ENCODE data around the gene SMPD3. TPM values are rescaled to one million over a fixed set of nuclear protein-coding genes. Genes with fewer than 3 reads are reported as not detected.

Gene SMPD3
- total and polyA plus RNA-seq, 2 donors, result 0.18 to 2.0 TPM

DNA sequence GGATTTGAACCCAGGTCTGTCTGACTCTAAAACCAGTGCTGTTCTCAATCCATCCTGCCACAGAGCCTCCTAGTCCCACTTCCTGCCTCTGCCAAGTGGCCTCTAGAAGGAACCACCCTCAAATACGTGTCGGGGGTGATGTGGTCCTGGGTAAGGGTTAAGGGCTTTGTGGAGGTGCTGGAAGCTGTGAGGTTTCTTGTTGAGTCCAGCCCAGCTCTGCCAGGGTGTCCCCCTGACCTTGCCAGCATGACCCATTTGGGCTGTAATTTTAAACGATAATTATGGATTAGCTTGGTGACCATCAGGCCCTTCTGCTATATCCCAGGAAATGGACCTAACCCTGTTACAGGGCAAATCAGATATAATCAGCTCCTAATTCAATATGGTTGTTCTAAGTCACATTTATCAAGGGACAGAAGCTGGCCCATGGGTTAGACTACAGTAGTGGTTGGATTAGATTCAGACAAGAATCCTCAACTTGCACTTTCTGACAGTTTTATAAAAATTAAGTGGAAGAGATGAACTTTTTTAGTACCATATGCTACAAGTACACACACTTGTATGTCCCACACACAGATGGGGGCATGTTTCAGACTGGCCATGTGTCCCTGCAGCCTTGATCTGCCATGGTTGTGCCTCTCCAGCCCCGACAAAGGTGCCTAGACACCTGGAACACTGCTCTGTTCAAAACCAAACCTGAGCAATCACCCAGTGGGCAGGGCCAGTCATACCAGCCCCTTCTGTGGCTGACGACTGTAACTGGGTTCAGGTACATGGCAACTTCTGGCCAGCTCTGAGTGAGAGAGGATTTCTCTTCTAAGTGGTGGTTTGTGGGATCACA lies 48.0 kb downstream of the SMPD3 start:
- no peak overlapping the region for H3K27ac ChIP-seq (ENCODE audit: low read depth)
- WGBS, result 76% methylated on average over 5 of the region's 5 CpGs
- H3K4me1 ChIP-seq (ENCODE audit: insufficient read depth), result no peaks in the 10 kb centered on the region
- DNase-seq (ENCODE audit: extremely low spot score), result no peak
- H3K36me3 ChIP-seq (ENCODE audit: insufficient read depth), result no peaks in the 10 kb centered on the region
- H3K4me3 ChIP-seq (ENCODE audit: low read depth, low read length), result no peak overlapping the region

DNA sequence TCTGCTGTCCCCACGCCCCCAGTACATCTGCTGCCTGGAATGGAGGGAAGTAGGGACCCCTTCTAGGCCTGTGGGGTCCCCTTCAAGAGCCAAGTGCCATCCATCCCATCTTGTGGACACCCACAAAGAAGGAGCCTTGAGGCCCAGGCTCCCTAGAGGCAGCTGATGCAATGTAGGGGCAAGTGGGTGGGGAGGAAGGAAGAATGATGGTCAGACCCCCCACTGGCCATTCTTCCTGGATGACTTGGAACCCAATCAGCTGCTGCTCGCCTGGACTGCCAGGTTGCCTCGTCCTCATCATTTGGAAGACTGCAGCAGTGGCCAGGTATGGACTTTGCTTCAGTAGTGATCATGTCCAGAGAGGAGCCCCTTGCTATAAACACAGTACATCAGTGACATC lies 48.9 kb downstream of the SMPD3 start:
- Histone ChIP-seq H3K27ac (ENCODE audit: low read depth) (no peak overlapping the region), H3K4me1 (ENCODE audit: insufficient read depth) (no peaks in the 10 kb centered on the region), H3K36me3 (ENCODE audit: insufficient read depth) (no peaks in the 10 kb centered on the region), H3K4me3 (ENCODE audit: low read depth, low read length) (no peak overlapping the region)
- DNase-seq (ENCODE audit: extremely low spot score), result no peak
- 84% methylated on average over 3 of the region's 3 CpGs for WGBS

DNA sequence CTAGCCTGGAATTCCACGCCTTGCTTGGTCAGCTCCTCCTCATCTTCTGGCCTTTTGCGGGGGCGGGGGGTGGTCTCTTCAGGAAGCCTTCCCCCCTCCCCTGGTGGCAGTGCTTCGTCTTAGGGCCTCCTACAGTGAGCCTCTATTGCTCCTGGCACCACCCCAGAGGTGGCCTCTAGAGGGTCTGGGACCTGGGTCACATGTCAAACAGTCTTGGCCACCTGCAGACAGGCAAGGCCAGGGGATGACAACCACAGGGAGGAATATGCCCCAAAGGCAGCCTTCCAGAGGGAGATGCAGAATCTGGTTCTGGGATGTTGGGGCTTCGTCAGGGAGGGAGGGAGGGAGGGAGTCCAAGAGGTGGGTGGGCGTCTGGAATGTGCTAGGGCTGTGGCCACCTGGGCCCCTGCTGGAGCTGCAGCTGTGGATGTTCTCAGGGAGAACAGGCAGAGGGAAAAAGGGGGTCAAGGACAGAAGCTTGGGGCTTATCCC lies 50.6 kb downstream of the SMPD3 start:
- Histone ChIP-seq H3K27ac (ENCODE audit: low read depth) (no peak overlapping the region), H3K4me3 (ENCODE audit: low read depth, low read length) (no peak overlapping the region), H3K4me1 (ENCODE audit: insufficient read depth) (no peaks in the 10 kb centered on the region), H3K36me3 (ENCODE audit: insufficient read depth) (no peaks in the 10 kb centered on the region)
- DNase-seq (ENCODE audit: extremely low spot score), result no peak
- WGBS, result 71% methylated on average over 6 of the region's 6 CpGs

DNA sequence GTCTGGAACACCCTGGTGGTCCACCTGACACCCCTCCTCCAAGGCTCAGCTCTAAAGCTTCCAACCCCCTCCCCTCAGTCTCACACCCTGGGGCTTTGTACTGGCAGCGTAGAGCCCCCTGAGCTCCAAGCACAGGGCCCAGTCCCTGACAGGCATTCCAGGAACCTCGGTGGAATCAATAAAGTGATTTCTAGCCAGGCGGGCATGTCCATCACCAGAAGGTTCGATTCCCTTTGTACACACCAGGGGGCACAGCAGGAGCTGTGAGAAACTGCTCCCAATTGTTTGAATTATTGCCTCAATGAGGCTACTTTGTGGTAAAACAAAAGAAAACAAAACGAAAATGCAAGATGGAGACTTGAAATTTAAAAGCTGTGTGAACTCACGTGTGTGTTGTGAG lies 51.8 kb downstream of the SMPD3 start:
- H3K36me3 ChIP-seq (ENCODE audit: insufficient read depth), result no peaks in the 10 kb centered on the region
- WGBS, result 36% methylated on average over 6 of the region's 6 CpGs
- H3K27ac ChIP-seq (ENCODE audit: low read depth), result no peak overlapping the region
- no peak for DNase-seq (ENCODE audit: extremely low spot score)
- H3K4me3 ChIP-seq (ENCODE audit: low read depth, low read length), result no peak overlapping the region
- H3K4me1 ChIP-seq (ENCODE audit: insufficient read depth), result no peaks in the 10 kb centered on the region

DNA sequence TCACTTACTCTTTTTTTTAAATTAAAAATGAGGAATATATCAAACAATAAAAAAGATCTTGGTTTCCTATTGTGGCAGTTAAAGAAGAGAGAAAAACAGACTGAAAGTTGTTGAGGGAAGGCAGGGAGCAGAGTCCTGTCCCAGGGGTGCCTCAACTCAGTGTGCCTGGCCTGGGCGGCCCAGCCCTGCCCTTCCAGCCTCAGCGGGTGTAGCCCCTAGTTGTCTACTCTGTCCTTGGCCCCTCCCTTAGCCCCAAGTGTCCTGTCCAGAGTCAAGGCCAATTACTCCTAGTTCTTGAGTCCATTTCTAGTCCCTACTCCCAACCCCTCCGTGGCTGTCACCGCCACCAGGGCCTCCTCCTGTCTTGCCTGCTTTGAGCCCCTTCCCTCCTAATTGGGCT lies 52.5 kb downstream of the SMPD3 start:
- no peak for DNase-seq (ENCODE audit: extremely low spot score)
- Histone ChIP-seq H3K36me3 (ENCODE audit: insufficient read depth) (no peaks in the 10 kb centered on the region), H3K4me1 (ENCODE audit: insufficient read depth) (no peaks in the 10 kb centered on the region), H3K4me3 (ENCODE audit: low read depth, low read length) (no peak overlapping the region), H3K27ac (ENCODE audit: low read depth) (no peak overlapping the region)
- 79% methylated on average over 4 of the region's 4 CpGs for WGBS

DNA sequence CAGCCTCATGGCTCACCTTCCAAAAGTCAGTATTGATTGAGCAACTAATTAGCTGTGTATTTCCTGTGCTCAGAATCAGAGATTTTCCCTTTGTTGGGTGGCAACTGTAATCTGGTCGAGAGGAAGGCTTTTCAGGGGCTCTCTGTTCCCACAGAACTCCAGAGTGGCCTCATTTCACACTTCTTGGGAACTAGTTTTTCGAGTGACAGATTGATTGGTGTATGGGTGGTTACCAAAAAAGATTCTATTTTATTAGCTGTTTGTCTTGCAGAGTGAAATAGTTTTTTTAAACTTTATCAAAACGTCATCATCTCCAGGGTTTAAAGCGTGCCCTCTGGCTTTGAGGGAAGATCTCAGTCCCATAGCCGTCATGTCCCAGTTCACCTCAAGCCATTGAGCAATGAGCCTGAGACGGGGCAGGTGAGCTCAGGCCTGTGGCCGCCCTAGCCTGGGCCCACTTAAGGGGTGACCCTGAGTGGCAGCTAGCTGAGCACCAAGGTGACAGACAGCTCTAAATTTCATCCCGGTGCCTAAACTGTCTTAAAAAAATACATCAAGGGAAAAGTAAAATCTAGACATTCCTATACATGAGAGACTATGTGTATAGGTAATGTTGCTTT lies 53.0 kb downstream of the SMPD3 start:
- Histone ChIP-seq H3K4me3 (ENCODE audit: low read depth, low read length) (no peak overlapping the region), H3K36me3 (ENCODE audit: insufficient read depth) (no peaks in the 10 kb centered on the region), H3K4me1 (ENCODE audit: insufficient read depth) (no peaks in the 10 kb centered on the region), H3K27ac (ENCODE audit: low read depth) (no peak overlapping the region)
- 75% methylated on average over 8 of the region's 8 CpGs for WGBS
- DNase-seq (ENCODE audit: extremely low spot score), result no peak

DNA sequence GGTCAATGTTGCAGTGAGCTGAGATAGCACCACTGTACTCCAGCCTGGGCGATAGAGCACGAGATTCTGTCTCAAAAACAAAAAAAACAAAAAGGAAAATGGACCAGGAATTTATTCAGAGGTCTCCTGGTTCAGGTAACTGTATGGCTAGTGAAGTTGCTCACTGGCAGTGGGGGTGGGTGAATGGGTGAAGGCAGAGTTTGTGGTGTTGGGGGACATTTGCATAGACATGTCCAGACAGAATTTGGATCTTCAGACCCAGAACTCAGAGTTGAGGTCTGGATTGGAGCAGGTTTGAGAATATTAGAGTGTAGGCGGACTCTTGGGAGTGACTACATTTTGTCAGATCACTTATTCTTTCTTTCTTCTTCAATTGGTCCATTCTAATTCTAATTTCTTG lies 55.0 kb downstream of the SMPD3 start:
- WGBS, result 83% methylated on average over 3 of the region's 3 CpGs
- no peak for DNase-seq (ENCODE audit: extremely low spot score)
- Histone ChIP-seq H3K4me1 (ENCODE audit: insufficient read depth) (no peaks in the 10 kb centered on the region), H3K4me3 (ENCODE audit: low read depth, low read length) (no peak overlapping the region), H3K27ac (ENCODE audit: low read depth) (no peak overlapping the region), H3K36me3 (ENCODE audit: insufficient read depth) (no peaks in the 10 kb centered on the region)

DNA sequence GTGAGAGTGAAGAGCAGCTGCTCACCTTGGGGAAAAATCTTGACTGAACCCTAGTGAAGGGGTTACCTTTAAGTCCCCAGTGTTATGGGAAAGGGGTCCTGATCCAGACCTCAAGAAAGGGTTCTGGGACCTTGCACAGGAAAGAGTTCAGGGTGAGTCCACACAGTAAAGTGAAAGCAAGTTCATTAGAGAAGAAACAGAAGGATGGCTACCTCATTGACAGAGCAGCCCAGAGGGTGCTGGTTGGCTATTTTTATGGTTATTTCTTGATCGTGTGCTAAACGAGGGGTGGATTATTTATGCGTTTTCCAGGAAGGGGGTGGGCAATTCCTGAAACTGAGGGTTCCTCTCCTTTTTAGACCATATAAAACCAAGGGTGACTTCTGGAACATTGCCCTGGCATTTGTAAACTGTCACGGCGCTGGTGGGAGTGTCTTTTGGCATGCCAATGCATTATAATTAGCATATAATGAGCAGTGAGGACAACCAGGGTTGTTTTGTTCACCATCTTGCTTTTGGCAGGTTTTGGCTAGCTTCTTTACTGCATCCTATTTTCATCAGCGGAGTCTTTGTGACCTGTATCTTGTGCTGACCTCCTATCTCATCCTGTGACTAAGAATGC lies 58.4 kb downstream of the SMPD3 start:
- Histone ChIP-seq H3K36me3 (ENCODE audit: insufficient read depth) (no peaks in the 10 kb centered on the region), H3K27ac (ENCODE audit: low read depth) (no peak overlapping the region), H3K4me1 (ENCODE audit: insufficient read depth) (no peaks in the 10 kb centered on the region), H3K4me3 (ENCODE audit: low read depth, low read length) (no peak overlapping the region)
- DNase-seq (ENCODE audit: extremely low spot score), result no peak
- WGBS, result 54% methylated on average over 6 of the region's 6 CpGs

DNA sequence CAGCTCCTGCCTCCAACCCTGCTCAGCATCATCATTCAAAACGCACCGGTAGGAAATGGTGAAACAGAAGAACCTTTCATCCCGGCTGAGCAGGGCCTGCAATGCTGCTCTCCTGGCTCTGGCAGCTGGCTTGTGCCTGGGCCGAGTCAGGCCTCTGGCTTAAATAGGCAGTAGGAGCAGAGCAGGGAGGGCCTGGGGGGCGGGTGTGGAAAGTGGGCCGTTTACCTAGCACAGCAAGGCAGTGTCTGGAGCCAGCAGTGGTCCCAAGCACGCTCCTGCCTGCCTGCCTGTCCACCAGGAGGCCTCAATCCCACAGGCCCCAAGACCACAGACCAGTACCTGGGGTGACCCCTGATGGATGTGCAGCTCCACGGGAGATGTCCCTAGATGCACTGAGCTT lies 59.3 kb downstream of the SMPD3 start:
- Histone ChIP-seq H3K27ac (ENCODE audit: low read depth) (no peak overlapping the region), H3K4me1 (ENCODE audit: insufficient read depth) (no peaks in the 10 kb centered on the region), H3K36me3 (ENCODE audit: insufficient read depth) (no peaks in the 10 kb centered on the region), H3K4me3 (ENCODE audit: low read depth, low read length) (no peak overlapping the region)
- WGBS, result 70% methylated on average over 8 of the region's 8 CpGs
- no peak for DNase-seq (ENCODE audit: extremely low spot score)

DNA sequence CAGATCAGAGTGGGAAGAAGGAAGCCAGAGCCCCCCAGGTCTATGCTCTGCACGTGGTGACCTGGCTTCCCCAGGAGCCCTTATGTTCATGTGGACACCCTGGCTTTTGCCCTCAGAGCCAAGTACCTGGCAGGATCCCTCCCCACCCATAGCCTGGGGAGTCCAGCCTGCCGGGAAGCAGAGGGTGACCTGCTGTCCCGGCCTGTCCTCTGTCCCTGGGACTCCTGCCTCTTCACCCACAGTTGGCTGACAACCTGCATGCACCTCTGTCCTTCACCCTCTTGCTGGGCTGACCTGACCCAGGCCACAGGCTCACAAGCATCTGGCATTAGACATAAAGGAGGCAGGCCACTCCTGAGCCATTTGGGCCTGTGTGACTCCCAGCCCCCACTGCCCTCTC lies 60.2 kb downstream of the SMPD3 start:
- no peaks in the 10 kb centered on the region for H3K36me3 ChIP-seq (ENCODE audit: insufficient read depth)
- no peak for DNase-seq (ENCODE audit: extremely low spot score)
- H3K4me3 ChIP-seq (ENCODE audit: low read depth, low read length), result no peak overlapping the region
- H3K27ac ChIP-seq (ENCODE audit: low read depth), result no peak overlapping the region
- 79% methylated on average over 3 of the region's 3 CpGs for WGBS
- no peaks in the 10 kb centered on the region for H3K4me1 ChIP-seq (ENCODE audit: insufficient read depth)

DNA sequence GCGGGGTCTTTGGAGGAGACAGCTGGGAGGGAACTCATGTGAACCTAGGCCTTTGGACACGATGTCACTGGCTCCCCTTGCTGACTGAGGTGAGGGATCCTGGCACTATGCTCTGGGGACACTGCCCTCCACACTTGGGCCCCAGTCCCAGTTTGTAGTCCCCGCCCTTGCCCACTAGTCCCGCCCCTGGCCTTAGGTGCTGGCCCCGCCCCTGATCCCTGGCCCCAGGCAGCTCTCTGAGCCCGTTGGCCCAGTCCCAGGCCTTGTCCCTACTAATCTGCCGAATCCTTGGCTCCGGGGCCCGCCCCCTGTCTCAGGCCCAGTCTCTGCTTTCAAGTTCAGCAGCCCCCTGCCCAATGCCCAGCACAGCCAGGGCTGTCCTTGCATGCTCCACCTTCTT lies 61.0 kb downstream of the SMPD3 start:
- no peak overlapping the region for H3K27ac ChIP-seq (ENCODE audit: low read depth)
- no peaks in the 10 kb centered on the region for H3K36me3 ChIP-seq (ENCODE audit: insufficient read depth)
- WGBS, result 83% methylated on average over 9 of the region's 9 CpGs
- no peak for DNase-seq (ENCODE audit: extremely low spot score)
- no peak overlapping the region for H3K4me3 ChIP-seq (ENCODE audit: low read depth, low read length)
- H3K4me1 ChIP-seq (ENCODE audit: insufficient read depth), result no peaks in the 10 kb centered on the region

DNA sequence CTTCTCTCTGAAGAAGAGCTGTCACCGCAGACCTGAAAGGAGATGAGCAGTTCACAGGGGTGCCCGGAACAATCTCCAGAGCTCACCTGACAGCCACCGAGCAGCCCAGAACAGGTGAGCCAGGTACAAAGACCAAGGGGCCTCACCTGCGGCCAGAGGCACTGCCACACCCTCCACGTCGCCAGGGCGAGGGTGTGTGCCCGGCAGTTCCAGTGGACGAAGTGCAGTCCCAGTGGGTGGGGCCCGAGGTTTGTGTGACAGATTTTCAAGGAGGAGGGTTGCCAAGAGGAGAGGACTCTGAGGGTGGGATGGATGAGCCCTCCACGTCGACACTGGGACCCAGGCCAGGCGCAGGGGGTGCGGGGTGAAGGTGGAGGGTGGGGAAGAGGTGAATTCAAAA lies 61.7 kb downstream of the SMPD3 start:
- Histone ChIP-seq H3K4me3 (ENCODE audit: low read depth, low read length) (no peak overlapping the region), H3K4me1 (ENCODE audit: insufficient read depth) (no peaks in the 10 kb centered on the region), H3K36me3 (ENCODE audit: insufficient read depth) (no peaks in the 10 kb centered on the region), H3K27ac (ENCODE audit: low read depth) (no peak overlapping the region)
- DNase-seq (ENCODE audit: extremely low spot score), result no peak
- 73% methylated on average over 14 of the region's 14 CpGs for WGBS

DNA sequence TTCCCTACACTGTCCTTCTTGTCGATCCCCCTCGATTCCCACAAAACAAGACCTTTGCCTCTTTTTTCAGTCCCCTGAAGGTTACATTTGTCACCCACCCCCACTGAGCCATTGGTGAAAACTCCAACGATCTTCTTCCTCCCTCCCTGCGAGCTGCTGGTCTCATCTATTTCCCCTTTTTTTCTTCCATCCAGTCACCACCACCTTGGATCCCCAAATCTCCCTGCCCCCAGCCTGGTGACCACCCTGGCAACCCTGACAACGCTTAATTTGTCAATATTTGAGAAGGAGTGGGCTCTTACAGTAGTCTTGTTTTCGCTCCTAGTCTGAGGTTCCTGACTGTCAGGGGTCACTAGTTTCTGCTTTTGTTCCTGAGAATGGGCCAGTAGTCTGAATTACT lies 62.9 kb downstream of the SMPD3 start:
- no peak overlapping the region for H3K27ac ChIP-seq (ENCODE audit: low read depth)
- no peak overlapping the region for H3K4me3 ChIP-seq (ENCODE audit: low read depth, low read length)
- 80% methylated on average over 6 of the region's 6 CpGs for WGBS
- DNase-seq (ENCODE audit: extremely low spot score), result no peak
- no peaks in the 10 kb centered on the region for H3K4me1 ChIP-seq (ENCODE audit: insufficient read depth)
- no peaks in the 10 kb centered on the region for H3K36me3 ChIP-seq (ENCODE audit: insufficient read depth)
